HG03175 (cell line): ENCODE results near the gene PCDH1.

ENCODE experiments used
- ATAC-seq: cut with Tn5 transposase; IDR thresholded peaks from one replicate; pipeline ENCODE4 v1.9.1; 2021; ENCODE audit warnings: mild to moderate bottlenecking, moderate library complexity; ENCODE audit not compliant: unreplicated experiment

PCDH1 gene

DNA sequence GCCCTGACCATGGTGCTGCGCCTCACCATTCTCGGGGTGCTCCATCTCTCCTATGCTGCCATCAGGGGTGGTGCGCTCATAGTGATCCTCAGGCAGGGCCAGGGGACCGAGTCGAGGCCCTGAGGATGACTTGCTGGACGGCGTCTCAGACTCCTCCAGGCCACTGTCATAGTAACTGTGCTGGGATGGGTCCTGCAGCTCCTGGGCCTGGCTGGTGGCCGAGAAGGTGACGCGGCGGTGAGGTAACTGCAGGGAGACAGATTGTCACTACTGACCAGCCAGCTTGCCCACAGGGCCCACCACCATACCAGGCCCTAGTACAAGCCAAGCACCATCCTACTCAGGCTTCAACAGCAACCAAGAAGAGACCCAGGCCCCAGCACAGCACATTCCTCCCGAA is 21.0 kb downstream of the PCDH1 start:
- no peak for ATAC-seq

DNA sequence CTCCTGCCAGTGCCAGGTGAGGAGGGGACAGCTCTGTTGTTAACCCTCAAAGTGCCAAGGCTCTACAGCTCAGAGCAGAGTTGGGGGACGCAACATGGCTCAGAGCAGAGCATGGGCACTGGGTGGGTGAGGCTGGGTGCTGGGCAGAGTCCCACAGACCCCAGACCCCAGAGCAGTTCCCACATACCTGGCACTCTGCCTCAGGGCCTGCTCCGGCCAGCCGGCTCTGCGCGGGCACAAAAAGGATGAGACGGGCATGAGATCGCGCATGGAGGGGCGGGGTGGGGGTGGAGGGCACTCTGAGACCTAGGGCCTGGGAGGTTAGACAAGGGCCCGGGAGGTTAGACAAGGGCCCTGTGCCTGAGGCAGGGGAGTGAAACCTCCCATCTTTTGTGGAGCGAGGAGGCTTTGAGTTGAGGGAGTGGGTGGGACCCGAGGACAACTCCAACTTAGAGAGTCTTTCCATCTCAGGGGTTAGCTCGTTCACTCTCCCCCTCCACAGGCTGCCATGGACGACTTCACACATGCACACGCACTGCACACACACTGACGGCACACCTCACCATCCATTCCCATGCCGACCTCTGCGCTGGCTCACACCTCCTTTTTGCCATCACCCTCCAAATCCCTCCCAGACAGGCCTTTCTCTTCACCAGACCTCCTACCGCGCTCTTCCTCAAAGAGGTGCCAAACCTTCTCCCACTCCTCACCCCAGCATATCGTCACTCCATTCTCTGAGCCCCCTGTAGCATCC is 22.0 kb downstream of the PCDH1 start:
- ATAC-seq = no peak

DNA sequence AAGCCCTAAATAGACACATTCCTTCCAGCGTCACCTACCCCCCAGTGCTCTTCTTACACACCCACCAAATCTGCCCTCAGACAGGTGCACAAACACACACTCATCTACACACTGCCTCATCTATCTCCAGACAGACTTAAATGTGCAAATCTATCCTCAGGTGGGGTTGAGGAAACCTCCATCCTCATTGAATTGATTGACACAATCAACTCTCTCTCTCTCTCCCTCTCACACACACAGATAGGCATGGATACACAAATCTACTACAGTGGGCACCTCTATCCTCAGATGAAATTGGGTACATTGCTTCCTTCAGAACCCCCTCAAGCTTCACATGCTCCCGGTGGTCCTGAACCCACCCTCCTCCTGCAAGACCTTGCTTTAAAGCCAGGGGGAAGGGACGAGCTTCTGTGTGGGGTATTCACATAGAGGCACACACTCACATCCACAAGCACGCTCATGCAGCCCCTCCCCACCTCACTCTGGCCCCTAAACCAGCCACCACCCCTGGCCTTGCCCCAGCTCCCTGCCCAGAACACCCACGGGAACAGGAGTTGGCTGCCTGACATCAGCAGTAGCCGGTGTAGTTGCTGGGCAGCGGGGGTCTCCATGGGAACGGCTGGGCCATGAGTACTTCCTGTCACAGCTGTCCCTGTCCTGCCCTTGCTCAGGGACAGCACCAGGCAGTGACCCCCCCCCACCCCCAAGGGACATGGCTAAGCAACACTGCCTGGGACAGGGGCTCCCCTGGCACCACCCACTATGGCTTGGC is 22.8 kb downstream of the PCDH1 start:
- ATAC-seq = no peak

DNA sequence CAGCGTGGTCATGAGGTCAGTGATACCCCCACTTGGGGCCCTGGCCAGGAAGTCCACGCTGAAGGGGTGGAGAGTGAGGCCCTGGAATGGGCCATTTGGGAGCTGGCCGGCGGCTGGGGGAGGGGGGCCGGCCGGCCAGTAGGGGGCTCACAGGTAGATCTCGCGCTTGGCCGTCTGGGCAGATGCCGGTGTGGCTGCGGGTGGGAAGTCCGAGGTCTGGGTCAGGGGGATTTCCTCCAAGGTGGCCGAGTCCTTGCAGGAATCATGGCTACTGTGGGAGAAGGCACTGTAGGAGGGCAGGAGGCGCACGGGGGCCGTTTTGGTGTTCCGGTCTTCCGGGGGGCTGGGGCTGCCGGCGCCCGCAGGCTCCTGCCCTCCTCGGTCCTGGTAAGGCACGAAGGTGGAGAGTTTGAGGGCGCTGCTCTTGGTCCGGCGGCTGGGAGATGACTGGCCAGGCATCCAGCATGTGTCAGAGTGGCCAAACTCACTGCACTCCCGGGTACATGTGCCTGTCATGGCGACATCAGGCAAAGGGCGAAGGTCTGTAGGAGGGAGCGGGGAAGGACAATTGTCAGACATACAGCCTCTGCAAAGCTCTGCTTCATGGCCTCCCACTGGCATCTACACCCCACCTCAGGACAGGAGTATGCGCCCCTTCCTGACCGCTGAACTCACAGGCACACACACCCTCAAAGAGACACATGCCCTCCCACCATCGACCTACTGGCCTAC is 24.1 kb downstream of the PCDH1 start:
- no peak for ATAC-seq

DNA sequence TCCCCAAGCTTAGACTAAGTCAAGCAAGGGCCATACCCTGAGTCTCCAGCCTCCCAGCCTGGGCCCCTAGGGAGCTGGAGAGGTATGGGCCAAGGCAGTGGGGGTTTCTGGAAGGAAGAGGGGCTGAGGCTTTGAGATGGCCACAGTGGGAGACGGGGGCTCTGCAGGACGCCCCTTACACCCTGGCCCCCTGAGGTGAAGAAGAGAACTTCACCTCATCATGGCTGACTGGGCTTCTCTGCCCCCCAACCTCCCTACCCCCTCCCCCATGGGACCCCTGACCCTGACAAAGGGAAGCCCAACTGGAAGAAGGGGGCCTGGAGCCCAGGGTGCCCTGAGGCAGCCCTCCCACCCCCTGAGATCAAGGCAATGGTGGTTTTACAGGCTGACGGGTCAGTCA is 25.8 kb downstream of the PCDH1 start:
- no peak for ATAC-seq

DNA sequence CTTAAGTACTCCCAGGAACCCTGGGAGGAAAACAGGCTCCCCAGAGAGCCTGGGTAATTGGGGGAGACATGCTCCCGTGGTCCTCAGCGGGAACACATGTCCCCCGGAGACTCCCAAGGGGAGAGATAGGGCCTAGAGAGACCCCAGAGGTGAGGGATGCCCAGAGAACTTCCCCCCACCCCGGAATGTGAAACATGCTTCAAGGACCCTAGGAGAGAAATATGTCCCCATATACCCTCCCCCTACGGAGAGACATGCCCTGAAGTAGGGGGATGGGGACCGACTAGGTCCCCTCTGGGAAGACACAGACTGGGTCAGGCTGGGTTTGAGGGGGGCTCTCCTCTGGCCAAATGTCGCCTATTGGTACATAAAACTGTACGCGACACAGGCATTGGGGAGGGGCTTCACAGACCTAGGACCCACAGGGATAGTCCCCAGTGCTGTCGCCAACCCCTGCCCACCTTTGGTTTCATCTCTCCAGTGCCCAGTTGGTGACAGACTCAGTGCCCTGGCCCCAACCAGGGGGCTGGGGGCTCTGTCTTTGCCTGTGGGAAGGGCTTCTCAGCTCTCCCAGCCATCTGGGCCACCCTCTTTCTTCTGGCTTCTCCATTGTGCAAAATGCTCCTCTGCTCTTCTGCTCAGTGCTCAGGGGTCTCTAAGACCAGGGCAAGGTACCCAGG is 26.9 kb downstream of the PCDH1 start:
- no peak for ATAC-seq

DNA sequence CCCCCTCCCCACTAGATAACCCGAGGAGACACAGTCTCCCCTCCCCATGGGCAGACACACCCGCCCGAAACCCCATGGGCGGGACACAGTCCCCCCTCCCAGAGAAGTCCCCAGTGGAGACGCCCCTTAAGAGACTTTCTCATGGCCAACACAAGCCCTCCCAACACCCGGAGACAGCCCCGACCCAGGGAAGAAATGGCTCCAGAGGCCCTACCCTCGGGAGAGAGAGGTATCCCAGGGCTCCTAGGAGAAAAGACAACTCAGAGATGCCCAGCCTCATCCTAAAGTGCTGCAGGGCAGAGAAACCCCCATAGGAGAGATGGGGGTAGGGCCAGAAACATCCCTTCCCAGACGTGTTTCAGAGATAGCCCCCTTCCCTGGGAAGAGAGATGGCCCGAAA is 27.4 kb downstream of the PCDH1 start:
- no peak for ATAC-seq

DNA sequence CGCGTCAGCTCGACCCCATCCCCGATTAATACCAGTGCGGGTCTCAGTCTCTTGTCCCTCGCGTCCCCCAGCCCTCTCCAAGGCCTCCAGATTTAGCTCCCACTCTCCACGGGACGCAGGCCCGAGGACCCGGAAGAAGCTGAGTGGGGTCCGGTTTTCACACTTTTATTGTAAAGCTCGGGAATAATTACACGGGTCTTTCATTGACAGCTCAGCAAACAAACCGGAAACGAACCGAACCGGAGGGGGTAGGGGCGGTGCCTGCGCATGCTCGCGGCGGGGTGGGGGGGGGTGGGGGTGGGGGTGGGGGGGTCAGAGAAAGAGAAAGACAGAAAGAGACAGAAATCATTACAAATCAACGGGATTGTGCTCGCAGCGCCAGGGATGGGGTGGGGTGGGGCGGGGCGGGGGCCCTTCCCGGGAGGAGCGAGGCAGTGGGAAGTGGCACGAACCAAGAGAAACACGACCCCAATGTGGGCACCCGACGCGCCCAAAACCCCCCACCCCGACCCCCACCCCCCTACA is 27.9 kb downstream of the PCDH1 start:
- ATAC-seq = peak; percentile 1

DNA sequence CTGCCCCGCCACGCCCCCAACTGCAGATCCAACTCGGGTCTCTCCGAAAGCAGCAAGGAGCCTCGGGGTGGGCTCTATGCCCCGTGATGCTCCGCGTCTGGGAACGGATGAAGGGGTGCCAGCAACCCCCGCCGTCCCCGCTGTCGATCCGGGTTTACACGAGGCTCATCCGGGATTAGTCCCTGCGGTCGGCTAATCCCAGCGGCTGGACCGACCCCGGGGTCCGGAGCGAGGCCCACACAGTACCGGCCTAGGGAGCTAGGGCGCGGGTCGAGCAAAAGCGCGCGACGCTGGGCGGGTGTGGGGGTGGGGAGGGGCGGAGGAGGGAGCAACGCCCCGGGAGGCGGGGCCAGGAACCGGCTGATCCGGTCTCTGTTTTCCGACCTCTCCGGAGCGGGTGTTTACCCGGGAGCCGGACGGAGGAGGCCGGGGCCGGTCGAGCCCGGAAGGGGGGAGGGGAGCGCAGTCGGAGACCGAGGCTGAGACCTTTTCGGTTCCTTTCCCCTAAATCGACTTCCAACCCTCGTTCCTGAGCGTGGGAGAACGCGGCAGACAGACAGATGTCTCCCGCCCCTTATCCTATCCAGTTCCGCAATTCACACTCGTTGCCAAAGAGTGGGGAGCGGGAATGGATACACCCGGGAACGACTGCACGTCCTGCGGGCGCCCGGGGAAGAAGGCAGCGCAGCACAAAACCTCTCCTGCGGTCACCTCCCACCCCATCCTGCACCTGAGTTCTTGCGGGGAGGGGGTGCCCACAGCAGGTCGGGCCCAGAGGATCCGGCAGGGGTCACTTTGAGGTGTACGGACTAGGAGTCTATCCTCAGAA is 28.6 kb downstream of the PCDH1 start:
- ATAC-seq = peak; percentile 70

DNA sequence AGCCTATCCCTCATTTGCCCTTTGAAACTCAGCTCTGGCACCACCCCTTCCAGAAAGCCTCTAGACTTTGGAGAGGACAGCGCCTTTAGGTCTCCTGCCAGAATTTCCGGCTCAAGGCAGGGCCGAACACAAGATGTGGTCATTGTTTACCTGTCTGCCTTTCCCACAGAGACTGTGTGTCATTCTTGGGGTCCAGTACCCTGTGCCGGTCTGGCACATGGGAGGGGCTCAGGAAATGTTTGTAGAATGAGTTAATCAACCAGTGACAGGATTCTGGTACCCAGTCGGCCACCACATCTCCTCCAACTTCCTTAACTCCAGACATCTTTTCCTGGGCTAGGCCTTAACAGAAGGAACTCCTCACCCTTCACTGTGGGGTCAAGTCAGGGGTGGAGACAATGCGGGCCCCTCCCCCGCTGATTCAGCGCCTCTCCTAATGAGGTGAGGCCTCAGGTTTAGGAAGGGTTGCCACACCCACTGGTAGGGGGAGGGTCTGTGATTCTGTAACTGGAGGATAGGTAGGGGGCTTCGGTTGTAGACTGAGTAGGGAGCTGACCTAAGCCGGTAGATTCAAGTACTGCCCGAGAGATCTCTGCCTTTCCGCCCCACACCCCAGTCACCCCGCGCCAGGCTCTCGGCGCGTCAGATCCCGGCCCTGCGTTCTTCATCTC is 29.3 kb downstream of the PCDH1 start:
- no peak for ATAC-seq

DNA sequence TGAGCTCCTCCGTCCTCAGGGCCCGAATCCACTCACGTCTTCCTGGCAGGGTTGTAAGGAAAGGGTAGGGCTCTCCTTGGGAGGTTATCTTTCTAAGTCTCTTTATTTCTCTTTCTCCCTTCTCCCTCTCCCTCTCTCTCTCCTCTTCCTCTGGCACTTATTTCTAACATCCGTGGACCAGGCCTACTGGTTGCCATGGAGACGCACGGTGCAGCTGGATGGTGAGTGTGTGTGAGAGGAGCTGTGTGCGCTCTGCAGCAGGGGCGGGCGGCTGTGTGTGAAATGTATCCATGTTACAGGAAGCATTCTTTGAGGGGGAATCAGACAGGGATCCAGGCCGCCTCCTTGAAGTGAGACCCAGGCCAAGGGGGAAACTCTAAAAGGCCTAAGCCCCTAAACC is 32.2 kb downstream of the PCDH1 start:
- no peak for ATAC-seq

DNA sequence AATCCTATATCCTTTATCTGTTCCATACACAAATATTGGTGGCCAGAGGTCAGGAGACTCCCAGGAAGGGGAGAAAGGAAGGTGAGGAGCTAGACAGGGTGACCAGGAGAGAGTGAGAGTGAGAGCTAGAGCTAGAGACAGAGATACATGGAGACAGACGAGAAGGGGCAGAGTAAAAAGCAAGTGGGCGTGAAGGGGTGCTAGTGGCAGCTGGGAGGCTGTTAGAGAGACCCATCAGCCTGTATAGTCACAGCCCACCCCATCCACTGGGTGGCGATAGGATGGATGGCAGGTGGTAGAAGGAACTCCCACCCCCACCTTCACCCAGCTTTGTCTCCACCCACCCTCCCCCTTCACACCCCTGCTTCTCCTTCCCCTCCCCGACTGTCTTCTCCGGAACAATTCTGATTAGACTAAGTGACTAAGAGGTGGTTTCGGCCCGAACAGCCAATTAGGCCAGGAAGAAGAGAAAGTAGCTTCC is 32.8 kb downstream of the PCDH1 start:
- ATAC-seq = no peak

DNA sequence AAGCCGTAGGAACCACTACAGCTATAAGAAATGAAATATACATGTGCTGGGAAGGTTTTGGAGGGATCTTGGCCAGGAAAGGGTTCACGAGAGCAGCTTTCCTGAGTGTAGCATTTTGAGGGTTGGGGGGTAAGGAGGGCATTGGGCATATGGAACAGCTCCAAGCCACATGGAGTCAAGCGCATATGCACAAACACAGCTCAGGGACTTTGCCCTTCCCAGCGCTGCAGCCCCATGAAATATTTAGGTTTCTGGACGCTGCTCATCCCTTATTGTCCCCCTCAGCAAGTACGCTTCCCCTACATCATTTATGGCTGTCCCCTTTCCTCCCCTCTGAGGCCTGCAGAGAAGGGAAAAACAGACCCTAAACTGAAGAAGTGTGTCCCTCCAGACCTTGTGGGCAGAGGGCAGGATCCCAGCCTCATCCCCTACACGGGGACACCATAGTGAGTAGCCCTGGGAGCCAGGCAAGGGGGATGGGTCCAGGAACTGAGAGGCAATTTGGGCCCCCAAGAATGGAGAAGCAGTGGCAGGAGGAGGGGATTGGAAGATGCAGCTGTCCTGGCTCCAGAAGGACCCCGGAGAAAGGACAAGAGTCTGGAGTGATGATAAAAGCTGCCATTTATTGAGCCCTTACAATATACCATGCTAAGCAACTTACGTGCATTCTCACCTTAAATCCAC is 33.7 kb downstream of the PCDH1 start:
- ATAC-seq = no peak

DNA sequence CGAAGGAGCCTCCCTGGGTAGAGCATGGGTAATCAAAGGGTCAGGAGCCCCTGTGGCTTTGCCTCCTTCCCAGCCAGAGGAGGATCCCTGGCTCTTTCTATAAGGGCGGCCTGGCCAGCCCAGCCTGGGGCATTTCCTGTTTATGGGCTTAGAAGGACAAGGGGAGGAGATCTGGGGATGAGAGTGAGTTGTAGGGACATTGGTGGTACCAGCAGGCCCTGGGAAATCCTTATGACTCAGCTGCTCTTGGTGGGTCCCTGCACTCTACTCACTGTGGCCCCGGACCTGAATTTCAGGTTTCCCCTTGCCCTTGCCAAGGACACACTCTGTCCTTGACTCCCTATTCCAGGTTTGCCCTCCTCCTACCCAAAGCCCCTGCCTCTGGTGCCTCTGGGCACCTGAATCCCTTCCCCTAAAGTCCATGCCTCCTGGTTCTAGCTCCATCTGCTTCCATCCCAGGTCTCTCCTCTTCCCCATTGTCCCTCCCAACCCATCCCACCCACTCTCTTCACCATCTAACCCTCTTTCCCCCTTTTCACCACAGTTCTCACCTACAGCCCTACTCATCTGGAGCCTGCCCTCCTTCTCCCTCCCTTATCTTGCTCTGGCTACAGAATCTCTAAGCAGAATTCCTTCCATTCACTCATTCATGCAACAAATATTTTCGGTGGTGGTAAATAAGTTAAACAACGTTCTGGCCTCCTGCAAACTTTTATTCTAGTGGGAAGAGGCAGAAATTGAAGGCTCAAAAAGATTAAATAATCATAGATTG is 34.9 kb downstream of the PCDH1 start:
- ATAC-seq = no peak

DNA sequence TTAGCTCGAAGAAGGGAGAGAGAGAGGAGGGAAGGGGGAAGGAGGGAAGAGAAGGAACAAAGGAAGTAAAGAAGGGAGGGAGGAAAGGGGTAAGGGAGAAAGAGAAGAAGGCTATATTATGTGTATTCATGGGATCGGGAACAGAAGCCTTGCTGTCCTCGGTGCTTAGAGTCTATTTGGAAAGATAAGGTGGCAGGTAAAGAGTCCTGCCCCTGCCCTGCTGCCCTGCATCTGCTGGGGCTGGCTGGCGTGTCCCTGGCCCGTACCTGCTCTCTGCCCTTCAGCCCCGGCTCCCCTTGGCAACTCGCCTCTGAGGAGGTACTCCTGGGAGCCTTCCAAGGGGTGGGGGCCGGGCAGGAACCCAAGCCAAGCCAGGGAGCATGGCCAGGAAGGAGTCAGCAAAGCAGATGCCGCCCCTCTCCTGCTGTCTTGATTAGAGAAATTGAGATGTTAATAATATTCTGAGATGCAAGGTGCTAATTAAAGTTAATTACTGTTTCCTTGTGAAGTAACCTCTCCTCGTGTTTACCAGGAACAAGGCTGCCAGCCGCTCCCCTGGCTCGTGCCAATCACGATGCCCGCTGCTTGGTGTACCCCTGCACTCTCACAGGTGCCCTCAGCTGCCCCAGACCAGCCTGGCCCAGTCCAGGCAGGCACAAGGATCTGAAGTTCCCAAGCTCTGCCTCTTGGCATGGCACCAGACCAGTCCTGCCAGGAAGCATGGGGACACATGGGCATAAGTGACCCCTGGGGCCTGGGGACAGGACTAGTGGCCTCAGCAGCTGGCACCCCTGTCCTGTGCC is 36.6 kb downstream of the PCDH1 start:
- no peak for ATAC-seq

DNA sequence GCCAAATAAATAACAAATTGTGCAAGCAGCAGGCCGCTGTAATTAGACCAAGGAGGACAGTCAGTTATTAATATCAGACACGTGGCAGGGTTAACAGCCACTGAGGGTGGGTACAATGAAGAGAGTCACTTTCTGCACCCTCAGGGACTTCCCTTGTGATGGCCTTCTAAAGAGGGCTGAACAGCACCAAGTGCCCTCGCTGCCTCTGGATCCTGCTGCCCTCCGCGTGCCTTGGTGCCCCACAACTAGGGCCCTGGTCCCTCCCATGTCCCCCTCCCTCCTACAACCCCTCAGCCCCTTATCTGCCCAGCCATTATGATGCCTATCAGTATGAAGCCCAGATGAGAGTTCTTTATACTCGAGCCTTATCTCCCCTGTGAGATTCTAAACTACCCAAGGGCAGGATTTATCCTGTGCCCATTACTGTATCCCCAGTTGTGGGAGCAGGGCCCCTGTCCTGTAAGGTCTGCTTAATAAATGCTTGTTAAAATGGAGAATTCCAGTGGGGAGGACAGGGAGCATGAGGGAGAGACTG is 37.3 kb downstream of the PCDH1 start:
- no peak for ATAC-seq

DNA sequence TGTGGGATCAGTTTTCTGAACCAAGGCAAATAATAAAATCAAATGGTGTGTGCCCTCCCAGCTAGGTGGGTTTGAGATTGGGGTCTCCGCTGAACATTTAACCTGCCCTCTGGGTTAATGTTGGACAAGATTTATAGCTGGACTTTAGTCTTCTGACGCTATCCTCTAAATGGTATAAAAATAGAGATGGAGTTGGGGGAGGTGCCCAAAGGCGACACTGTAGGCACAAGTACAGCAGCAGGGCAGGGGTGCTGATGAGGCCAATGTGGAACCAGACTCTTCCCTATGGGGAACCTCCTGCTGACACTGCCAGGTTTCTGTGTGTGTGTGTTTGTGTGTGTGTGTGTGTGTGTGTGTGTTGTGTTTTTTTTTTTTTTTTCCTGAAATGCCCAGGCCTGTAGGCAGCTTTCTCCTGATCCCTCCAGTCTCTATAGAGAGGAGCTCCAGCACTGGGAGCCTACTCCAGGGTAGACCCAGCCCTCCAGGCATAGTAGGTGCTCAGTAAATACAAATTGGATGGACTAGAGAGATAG is 37.9 kb downstream of the PCDH1 start:
- ATAC-seq = no peak
